ENCODE data around the gene CEP72. TPM values are rescaled to one million over a fixed set of nuclear protein-coding genes. Genes with fewer than 3 reads are reported as not detected.

CEP72 gene
- total RNA-seq, 6 experiments from 2014 or later = 2.9 to 5.0 (median 4.0) TPM

DNA sequence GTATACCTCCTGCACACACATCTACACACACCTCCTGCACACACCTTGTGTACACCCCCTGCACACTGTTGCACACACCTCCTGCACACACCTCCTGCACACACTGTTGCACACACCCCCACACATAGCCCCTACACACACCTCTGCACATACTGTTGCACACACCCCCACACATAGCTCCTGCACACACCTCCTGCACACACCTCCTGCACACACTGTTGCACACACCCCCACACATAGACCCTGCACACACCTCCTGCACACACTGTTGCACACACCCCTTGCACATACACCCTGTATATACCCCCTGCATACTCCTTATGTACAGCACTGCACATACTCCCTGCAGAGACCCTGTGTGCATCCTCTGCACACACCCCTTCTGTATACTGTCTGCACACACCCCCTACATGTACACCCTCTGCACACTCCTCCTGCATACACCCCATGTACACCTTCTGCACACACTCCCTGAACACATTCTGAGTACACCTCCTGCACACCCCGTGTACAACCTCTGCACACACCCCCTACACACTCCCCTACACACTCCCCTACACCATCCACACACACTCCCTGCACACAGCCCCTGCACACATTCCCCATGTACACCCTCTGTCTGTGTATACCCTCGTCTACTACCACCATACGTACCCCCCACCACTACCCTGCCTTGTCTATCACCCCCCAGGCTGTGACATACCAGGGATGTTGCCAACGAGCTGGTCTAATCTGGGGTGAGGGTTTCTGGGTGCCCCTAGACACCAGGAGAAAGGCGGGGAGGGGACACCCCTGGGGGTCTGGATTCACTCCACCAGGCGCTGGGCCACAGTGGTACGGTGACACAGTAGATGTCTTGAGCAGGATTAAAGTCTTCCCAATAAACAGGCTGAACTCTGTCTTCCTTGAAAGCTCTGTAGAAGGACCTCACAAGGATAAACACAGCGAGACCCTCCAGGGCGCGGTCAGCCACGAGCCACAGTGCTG lies 1.1 kb upstream of the CEP72 start:
- Mint-ChIP-seq H3K36me3 (ENCODE audit: low read depth) (peaks cover 27% of the 10 kb centered on the region), H3K27ac (no peak overlapping the region), H3K4me1 (ENCODE audit: low read depth) (peaks cover 31% of the 10 kb centered on the region), H3K9me3 (peaks cover 12% of the 10 kb centered on the region), H3K27me3 (ENCODE audit: insufficient read depth) (peaks cover 13% of the 10 kb centered on the region), H3K4me3 (peak overlapping the region; percentile 80)
- no peak for DNase-seq
- TF ChIP-seq, protein P1, sequence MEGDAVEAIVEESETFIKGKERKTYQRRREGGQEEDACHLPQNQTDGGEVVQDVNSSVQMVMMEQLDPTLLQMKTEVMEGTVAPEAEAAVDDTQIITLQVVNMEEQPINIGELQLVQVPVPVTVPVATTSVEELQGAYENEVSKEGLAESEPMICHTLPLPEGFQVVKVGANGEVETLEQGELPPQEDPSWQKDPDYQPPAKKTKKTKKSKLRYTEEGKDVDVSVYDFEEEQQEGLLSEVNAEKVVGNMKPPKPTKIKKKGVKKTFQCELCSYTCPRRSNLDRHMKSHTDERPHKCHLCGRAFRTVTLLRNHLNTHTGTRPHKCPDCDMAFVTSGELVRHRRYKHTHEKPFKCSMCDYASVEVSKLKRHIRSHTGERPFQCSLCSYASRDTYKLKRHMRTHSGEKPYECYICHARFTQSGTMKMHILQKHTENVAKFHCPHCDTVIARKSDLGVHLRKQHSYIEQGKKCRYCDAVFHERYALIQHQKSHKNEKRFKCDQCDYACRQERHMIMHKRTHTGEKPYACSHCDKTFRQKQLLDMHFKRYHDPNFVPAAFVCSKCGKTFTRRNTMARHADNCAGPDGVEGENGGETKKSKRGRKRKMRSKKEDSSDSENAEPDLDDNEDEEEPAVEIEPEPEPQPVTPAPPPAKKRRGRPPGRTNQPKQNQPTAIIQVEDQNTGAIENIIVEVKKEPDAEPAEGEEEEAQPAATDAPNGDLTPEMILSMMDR (IDR thresholded peaks at IDR 0.05) = no peak

DNA sequence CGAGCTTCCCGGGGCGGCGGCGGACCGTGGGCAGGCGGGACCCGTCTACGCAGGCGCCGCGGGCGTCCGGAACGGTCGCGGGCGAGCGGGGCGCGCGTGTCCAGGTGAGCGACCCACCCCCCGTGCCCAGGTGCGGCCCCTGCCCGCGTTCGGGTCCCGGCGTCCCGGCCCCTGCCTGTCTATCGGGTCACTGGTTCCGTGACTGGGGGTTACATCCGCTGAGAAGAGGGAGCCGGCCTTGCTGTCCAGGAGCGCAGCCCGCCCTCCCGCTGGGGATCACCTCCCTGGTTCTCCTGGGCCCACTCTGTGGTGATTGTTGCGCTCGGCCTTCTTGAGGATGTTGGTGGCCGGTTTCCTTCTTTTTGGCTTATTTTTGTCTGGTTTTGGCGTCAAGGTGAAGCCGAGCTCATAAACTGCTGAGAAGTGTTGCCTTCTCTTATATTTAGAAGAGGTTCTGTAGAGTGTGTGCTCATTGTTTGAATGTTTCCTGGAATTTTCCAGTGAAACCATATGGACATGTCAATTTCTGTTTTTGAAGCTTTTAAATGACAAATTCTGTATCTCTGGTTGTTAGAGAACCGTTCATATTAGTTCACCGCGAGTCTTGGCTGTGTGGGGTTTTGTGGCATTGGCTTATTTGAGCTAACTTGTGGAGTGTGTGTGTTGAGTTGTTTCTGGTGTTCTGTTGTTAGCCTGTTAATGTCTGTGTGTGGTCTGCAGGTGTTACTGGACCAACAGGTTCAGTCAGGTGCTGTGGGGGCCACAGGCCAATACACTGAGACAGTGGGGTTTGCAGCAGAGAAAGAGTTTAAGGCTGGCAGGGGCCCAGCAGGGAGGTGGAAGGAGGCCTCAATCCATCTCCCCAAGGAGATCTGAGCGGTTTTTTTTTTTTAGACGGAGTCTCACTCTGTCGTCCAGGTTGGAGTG lies 621 bp downstream of the CEP72 start:
- Mint-ChIP-seq H3K27ac (peak overlapping the region; percentile 67), H3K4me1 (ENCODE audit: low read depth) (peaks cover 37% of the 10 kb centered on the region), H3K4me3 (peak overlapping the region; percentile 89), H3K27me3 (ENCODE audit: insufficient read depth) (peaks cover 11% of the 10 kb centered on the region), H3K9me3 (peaks cover 12% of the 10 kb centered on the region), H3K36me3 (ENCODE audit: low read depth) (peaks cover 32% of the 10 kb centered on the region)
- no peak for DNase-seq
- TF ChIP-seq, protein P1 (IDR thresholded peaks at IDR 0.05) = no peak

DNA sequence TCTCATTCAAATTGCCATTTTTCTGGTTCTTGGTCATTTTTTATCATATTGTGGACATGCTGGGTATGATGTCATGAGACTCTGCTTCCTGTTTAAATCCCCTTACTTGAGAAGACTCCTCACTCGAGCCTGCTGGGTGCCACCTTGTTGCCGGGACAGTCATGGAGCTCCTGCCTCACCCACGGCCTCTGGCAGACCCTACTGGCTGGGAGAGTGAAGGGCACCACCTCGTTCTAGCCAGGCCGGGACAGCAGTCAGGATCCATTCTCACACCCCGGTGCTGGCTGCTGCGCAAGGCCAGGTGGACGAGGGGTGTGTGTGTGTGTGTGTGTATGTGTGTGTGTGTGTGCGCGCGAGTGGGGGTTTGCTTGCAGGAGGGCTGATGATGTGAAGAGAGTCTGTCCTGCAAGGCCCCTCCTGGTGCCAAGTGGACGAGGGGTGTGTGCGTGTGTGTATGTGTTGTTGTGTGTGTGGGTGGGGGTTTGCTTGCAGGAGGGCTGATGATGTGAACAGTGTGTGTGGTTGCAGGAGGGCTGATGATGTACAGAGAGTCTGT lies 4.4 kb downstream of the CEP72 start:
- Mint-ChIP-seq H3K4me1 (ENCODE audit: low read depth) (peaks cover 33% of the 10 kb centered on the region), H3K4me3 (no peak overlapping the region), H3K36me3 (ENCODE audit: low read depth) (peaks cover 41% of the 10 kb centered on the region), H3K27ac (no peak overlapping the region), H3K9me3 (peaks cover 12% of the 10 kb centered on the region), H3K27me3 (ENCODE audit: insufficient read depth) (no peaks in the 10 kb centered on the region)
- no peak for DNase-seq
- TF ChIP-seq, protein P1 (IDR thresholded peaks at IDR 0.05) = no peak

DNA sequence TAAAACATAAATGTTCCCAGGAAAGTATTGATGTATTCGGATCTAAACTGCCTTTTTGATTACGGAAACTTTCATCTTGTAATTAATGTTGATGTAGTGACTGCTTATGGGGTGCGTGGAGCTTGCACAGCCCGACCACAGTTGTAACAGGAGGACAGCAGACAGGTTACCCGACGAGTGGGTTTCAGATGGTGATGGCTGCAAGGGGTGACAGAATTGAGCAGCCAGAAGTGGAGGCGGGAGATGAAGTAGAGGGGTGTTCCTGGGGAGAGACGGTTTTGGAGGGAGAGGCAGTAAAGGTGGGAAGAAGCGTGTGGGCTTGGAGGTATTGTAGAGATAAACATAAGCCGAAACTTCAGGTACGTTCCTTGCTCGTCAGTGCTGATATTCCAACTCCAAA lies 5.8 kb downstream of the CEP72 start:
- TF ChIP-seq, protein P1 (IDR thresholded peaks at IDR 0.05) = no peak
- no peak for DNase-seq
- H3K4me1 Mint-ChIP-seq (ENCODE audit: low read depth) = peaks cover 29% of the 10 kb centered on the region
- H3K27ac Mint-ChIP-seq = no peak overlapping the region
- H3K9me3 Mint-ChIP-seq = peaks cover 9% of the 10 kb centered on the region
- H3K27me3 Mint-ChIP-seq (ENCODE audit: insufficient read depth) = no peaks in the 10 kb centered on the region
- no peak overlapping the region for H3K4me3 Mint-ChIP-seq
- peaks cover 38% of the 10 kb centered on the region for H3K36me3 Mint-ChIP-seq (ENCODE audit: low read depth)

DNA sequence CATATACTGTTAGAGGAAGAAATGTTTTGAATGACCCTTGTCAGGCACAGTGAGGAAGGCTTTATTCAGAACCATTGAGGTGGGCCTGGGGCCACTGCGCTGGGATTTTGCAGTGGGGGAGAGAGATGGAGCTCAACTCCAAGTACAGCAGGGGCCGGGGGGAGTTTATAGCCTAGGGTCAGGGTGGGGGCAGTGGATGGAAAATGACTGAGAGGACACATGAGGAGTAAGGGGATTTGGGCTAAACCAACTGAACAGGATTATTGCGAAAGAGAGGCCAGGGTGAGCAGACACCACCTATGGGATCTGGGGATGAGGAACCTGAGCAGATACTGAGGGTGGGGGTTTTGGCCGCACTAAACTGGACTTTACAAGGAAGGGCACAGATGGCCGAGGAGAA lies 6.3 kb downstream of the CEP72 start:
- DNase-seq = no peak
- no peak overlapping the region for H3K27ac Mint-ChIP-seq
- TF ChIP-seq, protein P1 (IDR thresholded peaks at IDR 0.05) = no peak

More for the DNA sequence above, 6.3 kb downstream of the CEP72 start:
- no peaks in the 10 kb centered on the region for H3K27me3 Mint-ChIP-seq (ENCODE audit: insufficient read depth)
- peaks cover 25% of the 10 kb centered on the region for H3K4me1 Mint-ChIP-seq (ENCODE audit: low read depth)
- H3K9me3 Mint-ChIP-seq = peaks cover 6% of the 10 kb centered on the region; the same call in 1 of the 2 replicates
- H3K36me3 Mint-ChIP-seq (ENCODE audit: low read depth) = peaks cover 36% of the 10 kb centered on the region
- H3K4me3 Mint-ChIP-seq = no peak overlapping the region

Measured in HFFc6 (cell line).